WERI-Rb-1 (cell line): ENCODE data around the gene PDLIM3.
A peak's percentile ranks its signal among the peaks of the same experiment; 100 is the strongest.
"Not testable (repeated sequence)": the region's sequence is repeated elsewhere in the genome, so short reads cannot be mapped to it uniquely, and the experiment has no call there.

ENCODE experiments used
- DNase-seq: peaks from one replicate; pipeline ENCODE4 v3.0.0-alpha.2; 2020
- H3K27ac ChIP-seq: fragments of 250-450 bp; sonication (Bioruptor Pico); 2 replicates; pipeline ENCODE4 v1.5.1; 2020; ENCODE audit warnings: mild to moderate bottlenecking, moderate library complexity
- H3K27me3 ChIP-seq: fragments of 250-450 bp; sonication (Bioruptor Pico); 2 replicates; pipeline ENCODE4 v1.5.1; 2021; ENCODE audit warnings: mild to moderate bottlenecking, low read depth, moderate library complexity; ENCODE audit not compliant: insufficient read depth, severe bottlenecking
- H3K36me3 ChIP-seq: fragments of 250-450 bp; sonication (Bioruptor Pico); 2 replicates; pipeline ENCODE4 v1.5.1; 2020; ENCODE audit warnings: mild to moderate bottlenecking, moderate library complexity
- H3K4me3 ChIP-seq: 2 replicates; pipeline ENCODE4 v1.5.1; 2011; ENCODE audit warnings: low read depth, mild to moderate bottlenecking, control low read depth, low read length
- H3K9me3 ChIP-seq: fragments of 250-450 bp; sonication (Bioruptor Pico); 2 replicates; pipeline ENCODE4 v1.5.1; 2021; ENCODE audit warnings: mild to moderate bottlenecking, moderate library complexity; ENCODE audit not compliant: severe bottlenecking
- TF ChIP-seq, protein P1 (sequence below): IDR thresholded peaks from 2 replicates; pipeline ENCODE4 v1.5.1; 2011; ENCODE audit warnings: low read depth, mild to moderate bottlenecking, control low read depth, inconsistent platforms, low read length

Gene PDLIM3

DNA sequence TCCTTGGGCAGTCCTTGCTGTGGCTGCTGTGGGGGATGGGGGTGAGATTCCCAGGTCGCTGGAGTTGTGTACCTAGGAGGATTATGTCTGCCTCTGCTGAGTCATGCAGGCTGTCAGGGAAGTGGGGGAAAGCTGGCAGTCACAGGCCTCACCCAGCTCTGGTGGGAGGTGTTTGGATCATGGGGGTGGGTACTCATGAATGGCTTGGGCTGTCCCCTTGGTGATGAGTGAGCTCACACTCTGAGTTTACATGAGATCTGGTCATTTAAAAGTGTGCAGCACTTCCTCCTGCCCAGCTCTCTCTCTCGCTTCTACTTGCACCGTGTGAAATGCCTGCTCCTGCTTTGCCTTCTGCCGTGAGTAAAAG is 24.6 kb upstream of the PDLIM3 start:
- no peaks in the 10 kb centered on the region for H3K9me3 ChIP-seq
- peak; percentile 95 for DNase-seq

DNA sequence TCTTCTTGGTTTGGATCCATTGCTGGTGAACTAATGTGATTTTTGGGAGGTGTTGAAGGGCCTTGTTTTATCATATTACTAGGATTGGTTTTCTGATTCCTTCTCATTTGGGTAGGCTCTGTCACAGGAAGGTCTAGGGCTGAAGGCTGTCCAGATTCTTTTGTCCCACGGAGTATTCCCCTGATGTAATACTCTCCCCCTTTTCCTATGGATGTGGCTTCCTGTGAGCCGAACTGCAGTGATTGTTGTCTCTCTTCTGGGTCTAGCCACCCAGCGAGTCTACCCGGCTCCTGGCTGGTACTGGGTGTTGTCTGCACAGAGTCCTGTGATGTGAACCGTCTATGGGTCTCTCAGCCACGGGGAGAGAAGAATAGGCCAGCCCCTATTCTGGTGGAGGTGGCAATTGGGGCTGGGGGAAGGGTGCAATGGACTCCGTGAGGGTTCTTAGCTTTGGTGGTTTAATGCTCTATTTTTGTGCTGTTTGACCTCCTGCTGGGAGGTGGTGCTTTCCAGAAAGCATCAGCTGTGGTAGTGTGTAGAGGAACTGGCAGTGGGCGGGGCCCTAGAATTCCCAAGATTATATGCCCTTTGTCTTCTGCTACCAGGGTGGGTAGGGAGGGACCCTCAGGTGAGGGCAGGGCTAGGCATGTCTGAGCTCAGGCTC is 24.1 kb upstream of the PDLIM3 start:
- not testable (repeated sequence) for DNase-seq, H3K4me3 ChIP-seq
- H3K27ac ChIP-seq: peak overlapping the region; percentile 73

More for the DNA sequence above, 24.6 kb upstream of the PDLIM3 start:
- Histone ChIP-seq H3K27me3 (no peaks in the 10 kb centered on the region), H3K4me3 (no peak overlapping the region), H3K27ac (peak overlapping the region; percentile 73), H3K36me3 (no peaks in the 10 kb centered on the region)
- TF ChIP-seq, protein P1, sequence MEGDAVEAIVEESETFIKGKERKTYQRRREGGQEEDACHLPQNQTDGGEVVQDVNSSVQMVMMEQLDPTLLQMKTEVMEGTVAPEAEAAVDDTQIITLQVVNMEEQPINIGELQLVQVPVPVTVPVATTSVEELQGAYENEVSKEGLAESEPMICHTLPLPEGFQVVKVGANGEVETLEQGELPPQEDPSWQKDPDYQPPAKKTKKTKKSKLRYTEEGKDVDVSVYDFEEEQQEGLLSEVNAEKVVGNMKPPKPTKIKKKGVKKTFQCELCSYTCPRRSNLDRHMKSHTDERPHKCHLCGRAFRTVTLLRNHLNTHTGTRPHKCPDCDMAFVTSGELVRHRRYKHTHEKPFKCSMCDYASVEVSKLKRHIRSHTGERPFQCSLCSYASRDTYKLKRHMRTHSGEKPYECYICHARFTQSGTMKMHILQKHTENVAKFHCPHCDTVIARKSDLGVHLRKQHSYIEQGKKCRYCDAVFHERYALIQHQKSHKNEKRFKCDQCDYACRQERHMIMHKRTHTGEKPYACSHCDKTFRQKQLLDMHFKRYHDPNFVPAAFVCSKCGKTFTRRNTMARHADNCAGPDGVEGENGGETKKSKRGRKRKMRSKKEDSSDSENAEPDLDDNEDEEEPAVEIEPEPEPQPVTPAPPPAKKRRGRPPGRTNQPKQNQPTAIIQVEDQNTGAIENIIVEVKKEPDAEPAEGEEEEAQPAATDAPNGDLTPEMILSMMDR: no peak

DNA sequence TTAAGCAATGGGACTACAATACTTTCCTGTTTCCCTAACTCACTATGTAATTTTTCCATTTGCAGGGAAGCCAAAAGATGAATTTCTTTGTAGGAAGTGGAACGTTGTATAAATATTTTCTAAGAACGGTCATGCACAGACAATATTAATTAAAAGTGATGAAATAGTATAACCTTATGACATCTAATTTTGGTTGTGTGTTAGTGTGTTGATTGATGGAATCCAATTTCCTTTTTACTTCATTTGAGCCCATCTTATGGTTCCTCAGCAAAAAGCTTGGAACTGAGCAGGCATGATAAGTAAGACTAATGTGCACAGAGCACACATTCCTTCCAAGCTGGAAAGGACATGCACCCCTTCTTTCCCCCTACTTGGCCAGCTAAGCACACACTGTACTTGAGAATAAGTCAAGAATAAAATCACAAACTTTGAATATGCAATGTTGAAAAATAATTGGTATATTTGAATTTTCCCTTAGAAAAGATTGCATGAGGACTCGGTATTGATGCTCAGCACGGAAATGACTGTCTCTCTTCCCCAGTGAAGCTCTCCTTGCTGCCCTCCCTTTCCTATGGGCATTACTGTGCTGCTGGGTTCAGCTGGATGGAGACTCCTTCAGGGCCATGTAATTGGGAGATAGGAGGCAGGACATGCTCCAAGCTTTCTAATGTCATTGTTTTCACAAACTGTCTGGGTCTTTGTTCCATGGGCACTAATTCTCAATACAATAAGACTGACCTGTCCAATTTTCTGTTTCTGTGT is 19.2 kb upstream of the PDLIM3 start:
- Histone ChIP-seq H3K27ac (no peak overlapping the region), H3K4me3 (no peak overlapping the region), H3K27me3 (no peaks in the 10 kb centered on the region), H3K9me3 (no peaks in the 10 kb centered on the region), H3K36me3 (no peaks in the 10 kb centered on the region)
- TF ChIP-seq, protein P1: no peak
- DNase-seq: no peak

More for the DNA sequence above, 24.1 kb upstream of the PDLIM3 start:
- not testable (repeated sequence) for H3K27me3 ChIP-seq, H3K36me3 ChIP-seq, H3K9me3 ChIP-seq

DNA sequence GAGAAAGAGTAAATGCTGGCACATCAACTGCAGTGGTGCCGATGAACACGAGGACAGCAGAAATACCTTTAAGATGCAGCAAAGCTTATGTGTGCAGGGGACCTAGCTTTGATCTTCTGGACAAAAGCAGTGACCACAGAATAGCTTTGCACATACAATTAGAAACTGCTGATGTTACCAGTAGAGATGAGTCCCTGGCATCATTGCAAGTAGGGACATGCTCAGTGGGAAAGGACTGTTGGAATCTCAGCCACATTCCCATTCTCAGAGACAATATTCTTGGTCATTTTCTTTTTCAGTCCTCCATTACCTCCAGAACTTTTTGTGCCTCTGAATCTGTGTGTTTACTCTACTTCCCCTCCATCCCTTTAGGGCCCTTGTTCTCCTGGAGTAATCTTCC is 16.9 kb upstream of the PDLIM3 start:
- H3K4me3 ChIP-seq: no peak overlapping the region; the same call in 1 of the 2 replicates
- no peaks in the 10 kb centered on the region for H3K36me3 ChIP-seq
- TF ChIP-seq, protein P1: no peak
- no peaks in the 10 kb centered on the region for H3K27me3 ChIP-seq
- H3K27ac ChIP-seq: no peak overlapping the region
- H3K9me3 ChIP-seq: no peaks in the 10 kb centered on the region
- no peak for DNase-seq

DNA sequence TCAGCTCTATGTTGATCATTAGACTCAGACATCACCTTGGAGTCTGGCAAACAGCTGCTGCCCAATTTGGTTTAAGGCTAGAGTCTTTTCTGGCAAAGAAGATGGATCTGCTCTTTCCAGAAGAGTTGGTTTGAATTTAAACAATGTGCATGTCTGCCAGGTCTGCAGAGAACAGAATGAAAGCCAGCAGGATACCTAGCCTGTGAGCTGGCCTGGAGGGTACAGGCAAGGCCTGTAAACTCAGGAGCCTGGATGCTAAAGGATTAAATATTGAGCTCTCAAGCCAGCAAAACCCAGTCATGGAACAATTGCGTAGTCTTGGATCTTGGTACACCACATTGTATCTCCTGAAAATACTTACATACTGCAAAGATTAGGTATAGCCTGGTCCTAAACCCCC is 15.6 kb upstream of the PDLIM3 start:
- no peaks in the 10 kb centered on the region for H3K27me3 ChIP-seq
- TF ChIP-seq, protein P1: no peak
- no peaks in the 10 kb centered on the region for H3K9me3 ChIP-seq
- H3K4me3 ChIP-seq: no peak overlapping the region
- DNase-seq: no peak
- no peaks in the 10 kb centered on the region for H3K36me3 ChIP-seq
- no peak overlapping the region for H3K27ac ChIP-seq

DNA sequence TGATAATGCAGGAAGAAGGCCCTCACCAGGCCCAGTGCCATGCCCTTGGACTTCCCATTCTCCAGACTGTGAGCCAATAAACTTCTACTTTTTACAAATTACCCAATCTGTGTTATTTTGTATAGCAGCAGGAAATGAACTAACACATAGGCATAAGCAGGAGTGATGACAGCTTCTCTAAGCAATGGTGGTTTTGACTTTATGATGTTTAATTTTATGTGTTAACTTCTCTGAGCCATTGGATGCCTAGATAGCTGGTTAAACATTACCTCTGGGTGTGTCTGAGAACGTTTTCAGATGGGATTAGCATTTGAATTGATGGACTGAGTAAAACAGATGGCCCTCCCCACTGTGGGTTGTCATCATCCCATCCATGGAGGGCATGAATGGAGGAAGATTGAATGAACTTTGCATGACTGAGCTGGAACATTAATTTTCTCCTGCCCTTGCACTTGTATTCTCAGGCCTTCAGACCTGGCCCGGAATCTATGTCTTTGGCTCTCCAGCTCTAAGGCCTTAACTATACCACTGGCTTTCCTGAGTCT is 13.9 kb upstream of the PDLIM3 start:
- H3K9me3 ChIP-seq: no peaks in the 10 kb centered on the region
- no peaks in the 10 kb centered on the region for H3K27me3 ChIP-seq
- TF ChIP-seq, protein P1: no peak
- no peak for DNase-seq
- H3K36me3 ChIP-seq: no peaks in the 10 kb centered on the region
- H3K4me3 ChIP-seq: no peak overlapping the region
- no peak overlapping the region for H3K27ac ChIP-seq
